Naive thymus-derived CD4-positive, alpha-beta T cell (primary cell): ENCODE measurements around the gene MICAL3. TPM values are rescaled to one million over a fixed set of nuclear protein-coding genes. Genes with fewer than 3 reads are reported as not detected.
A peak's percentile ranks its signal among the peaks of the same experiment; 100 is the strongest.
"Not testable (repeated sequence)": the region's sequence is repeated elsewhere in the genome, so short reads cannot be mapped to it uniquely, and the experiment has no call there.

Experiments
- ATAC-seq: fragments of 150-1000 bp; cut with Tn5 transposase; 2 replicates; pipeline ENCODE4 v1.10.0; 2021; ENCODE audit warnings: mild to moderate bottlenecking, moderate library complexity
- CTCF ChIA-PET: fragments of 350-600 bp; sonication (Branson Sonifier 250); formaldehyde crosslinking; loops from one replicate; lab custom pipeline; 2021; ENCODE audit warnings: antibody characterized with exemption; lab: Charles Lee
- POLR2A ChIA-PET: fragments of 350-600 bp; sonication (Branson Sonifier 250); formaldehyde crosslinking; loops from one replicate; lab custom pipeline; 2021; ENCODE audit warnings: antibody characterized with exemption, inconsistent platforms; lab: Charles Lee
- DNase-seq, 9 donors: peaks; one replicate each; pipeline versions ENCODE4 v3.0.0 to v3.0.0-alpha.2; 2020 to 2022; ENCODE audit warnings: mixed read lengths in 1 of 9
- H3K27ac ChIP-seq: one replicate; pipeline ENCODE4 v1.7.0; 2013; ENCODE audit warnings: mild to moderate bottlenecking, low read depth, low read length, moderate library complexity
- H3K27me3 ChIP-seq, 2 donors: one replicate each; pipeline ENCODE4 v1.7.0; 2013; ENCODE audit warnings: low read length in 2 of 2, mild to moderate bottlenecking in 2 of 2, moderate library complexity in 2 of 2; ENCODE audit not compliant: control insufficient read depth in 2 of 2, insufficient read depth in 2 of 2
- H3K36me3 ChIP-seq, 3 experiments: 1 replicate in 2 of 3; 2 replicates in 1 of 3; pipeline ENCODE4 v1.7.0; 2013; ENCODE audit warnings: low read length in 3 of 3, mild to moderate bottlenecking in 3 of 3, moderate library complexity in 1 of 3; ENCODE audit not compliant: insufficient read depth in 3 of 3, control insufficient read depth in 2 of 3
- H3K4me1 ChIP-seq, 2 donors: one replicate each; pipeline ENCODE4 v1.7.0; 2013; ENCODE audit warnings: low read length in 2 of 2, mild to moderate bottlenecking in 2 of 2, moderate library complexity in 1 of 2; ENCODE audit not compliant: control insufficient read depth in 2 of 2, insufficient read depth in 2 of 2
- H3K4me3 ChIP-seq: 2 replicates; pipeline ENCODE4 v1.7.0; 2013; ENCODE audit warnings: mild to moderate bottlenecking, low read length
- H3K9me3 ChIP-seq, 3 experiments: 1 replicate in 2 of 3; 2 replicates in 1 of 3; pipeline ENCODE4 v1.7.0; 2013; ENCODE audit warnings: low read length in 3 of 3; ENCODE audit not compliant: control insufficient read depth in 2 of 3
- H3K27ac Mint-ChIP-seq, 9 donors: one replicate each; pipeline ENCODE4 v1.8.0; 2020 to 2022; ENCODE audit warnings: mixed read lengths in 9 of 9, mild to moderate bottlenecking in 8 of 9, moderate library complexity in 5 of 9, inconsistent platforms in 2 of 9
- H3K27me3 Mint-ChIP-seq, 5 donors: one replicate each; pipeline ENCODE4 v1.8.0; 2021 to 2022; ENCODE audit warnings: mixed read lengths in 5 of 5, mild to moderate bottlenecking in 1 of 5
- H3K36me3 Mint-ChIP-seq, 5 donors: one replicate each; pipeline ENCODE4 v1.8.0; 2020 to 2022; ENCODE audit warnings: mixed read lengths in 5 of 5, mild to moderate bottlenecking in 3 of 5, inconsistent platforms in 1 of 5
- H3K4me1 Mint-ChIP-seq, 7 donors: one replicate each; pipeline ENCODE4 v1.8.0; 2020 to 2022; ENCODE audit warnings: mixed read lengths in 7 of 7, mild to moderate bottlenecking in 3 of 7, inconsistent platforms in 1 of 7
- H3K4me3 Mint-ChIP-seq, 10 donors: one replicate each; pipeline ENCODE4 v1.8.0; 2020 to 2022; ENCODE audit warnings: mild to moderate bottlenecking in 10 of 10, mixed read lengths in 10 of 10, moderate library complexity in 6 of 10, inconsistent platforms in 2 of 10
- H3K9me3 Mint-ChIP-seq, 11 donors: one replicate each; pipeline ENCODE4 v1.8.0; 2020 to 2022; ENCODE audit warnings: mixed read lengths in 11 of 11, mild to moderate bottlenecking in 4 of 11, inconsistent platforms in 1 of 11, moderate library complexity in 1 of 11
- intact Hi-C, 2 donors: fragments of 100-400 bp; cut with micrococcal nuclease; formaldehyde crosslinking; loops; one replicate each; pipeline ENCODE4 v1.15.1; 2023
- polyA plus RNA-seq, 2 donors: library from polyadenylated mRNA; unstranded; fragments of 300-500 nt; fragmentation: Illumina TruSeq; gene quantifications; one replicate each; pipeline ENCODE4 v1.2.3, GENCODE V29; 2021
- total RNA-seq, 6 experiments: library from RNA in 5 of 6; stranded (reverse) in 5 of 6; gene quantifications; 1 replicate in 5 of 6; 2 replicates in 1 of 6; pipeline ENCODE4 v1.2.3 and lab custom pipeline; 2021 to 2026

Gene MICAL3
- total and polyA plus RNA-seq, 7 experiments from 2014 or later, result 0.28 to 43.9 (median 11.4) TPM

DNA sequence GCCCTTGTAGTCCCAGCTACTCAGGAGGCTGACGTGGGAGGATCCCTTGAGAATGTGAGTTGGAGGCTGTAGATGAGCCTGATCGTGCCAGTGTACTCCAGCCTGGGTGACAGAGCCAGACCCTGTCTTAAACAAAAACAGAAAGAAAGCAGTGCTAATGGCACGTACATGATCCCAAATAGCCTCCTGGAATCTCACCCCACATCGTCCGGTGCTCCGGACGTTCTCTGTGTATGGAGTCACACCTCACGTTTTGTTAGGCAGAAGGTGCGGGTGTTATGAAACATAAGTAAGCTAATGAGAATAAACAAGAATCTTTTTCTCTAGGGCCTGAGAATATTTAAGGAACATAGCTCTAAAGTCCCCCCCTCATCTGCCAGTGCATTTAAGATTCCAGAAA lies 23.7 kb upstream of the MICAL3 start:
- intact Hi-C loops, result no loop called here
- Histone ChIP-seq H3K27me3 (no peaks in the 10 kb centered on the region), H3K9me3 (no peaks in the 10 kb centered on the region), H3K36me3 (no peaks in the 10 kb centered on the region), H3K27ac (no peak overlapping the region), H3K4me3 (no peak overlapping the region), H3K4me1 (no peaks in the 10 kb centered on the region)
- DNase-seq (no peak), ATAC-seq (no peak)
- H3K27me3 Mint-ChIP-seq, result peaks cover 0 to 10% (median 4%) of the 10 kb centered on the region in 5 donors
- H3K36me3 Mint-ChIP-seq, result no peaks in the 10 kb centered on the region
- peak overlapping the region in 1 of 10 donors; percentile 16 for H3K4me3 Mint-ChIP-seq
- ChIA-PET CTCF (no interaction called here), POLR2A (no interaction called here)
- H3K27ac Mint-ChIP-seq, result no peak overlapping the region
- peaks cover 0 to 4% (median 0%) of the 10 kb centered on the region in 7 donors for H3K4me1 Mint-ChIP-seq
- peaks cover 0 to 4% (median 0%) of the 10 kb centered on the region in 11 donors for H3K9me3 Mint-ChIP-seq

DNA sequence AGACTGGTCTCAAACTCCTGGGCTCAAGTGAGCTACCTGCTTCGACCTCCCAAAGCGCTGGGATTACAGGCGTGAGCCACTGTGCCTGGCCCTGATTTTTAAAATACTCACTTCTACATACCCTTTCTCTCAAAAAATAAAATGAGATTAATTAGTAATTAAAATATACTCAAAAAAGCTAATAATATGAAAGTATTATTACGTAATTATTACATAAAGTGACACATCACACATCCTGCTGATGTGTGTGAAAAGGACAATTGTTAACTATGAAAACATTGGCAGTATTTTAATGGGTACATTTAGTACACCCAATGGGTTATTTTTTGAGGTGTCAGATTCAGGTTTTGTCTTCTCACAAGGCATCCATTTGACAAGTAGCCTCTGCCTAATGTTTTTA lies 21.4 kb upstream of the MICAL3 start:
- Mint-ChIP-seq H3K9me3 (peaks cover 0 to 4% (median 0%) of the 10 kb centered on the region in 11 donors), H3K27me3 (peaks cover 0 to 10% (median 4%) of the 10 kb centered on the region in 5 donors), H3K27ac (no peak overlapping the region), H3K4me1 (peaks cover 0 to 4% (median 0%) of the 10 kb centered on the region in 7 donors), H3K36me3 (no peaks in the 10 kb centered on the region), H3K4me3 (no peak overlapping the region)
- intact Hi-C loops, result no loop called here
- ChIA-PET CTCF (no interaction called here), POLR2A (no interaction called here)
- DNase-seq (no peak), ATAC-seq (no peak)
- Histone ChIP-seq H3K4me1 (no peaks in the 10 kb centered on the region), H3K36me3 (no peaks in the 10 kb centered on the region), H3K4me3 (no peak overlapping the region), H3K9me3 (no peaks in the 10 kb centered on the region), H3K27me3 (no peaks in the 10 kb centered on the region), H3K27ac (no peak overlapping the region)

DNA sequence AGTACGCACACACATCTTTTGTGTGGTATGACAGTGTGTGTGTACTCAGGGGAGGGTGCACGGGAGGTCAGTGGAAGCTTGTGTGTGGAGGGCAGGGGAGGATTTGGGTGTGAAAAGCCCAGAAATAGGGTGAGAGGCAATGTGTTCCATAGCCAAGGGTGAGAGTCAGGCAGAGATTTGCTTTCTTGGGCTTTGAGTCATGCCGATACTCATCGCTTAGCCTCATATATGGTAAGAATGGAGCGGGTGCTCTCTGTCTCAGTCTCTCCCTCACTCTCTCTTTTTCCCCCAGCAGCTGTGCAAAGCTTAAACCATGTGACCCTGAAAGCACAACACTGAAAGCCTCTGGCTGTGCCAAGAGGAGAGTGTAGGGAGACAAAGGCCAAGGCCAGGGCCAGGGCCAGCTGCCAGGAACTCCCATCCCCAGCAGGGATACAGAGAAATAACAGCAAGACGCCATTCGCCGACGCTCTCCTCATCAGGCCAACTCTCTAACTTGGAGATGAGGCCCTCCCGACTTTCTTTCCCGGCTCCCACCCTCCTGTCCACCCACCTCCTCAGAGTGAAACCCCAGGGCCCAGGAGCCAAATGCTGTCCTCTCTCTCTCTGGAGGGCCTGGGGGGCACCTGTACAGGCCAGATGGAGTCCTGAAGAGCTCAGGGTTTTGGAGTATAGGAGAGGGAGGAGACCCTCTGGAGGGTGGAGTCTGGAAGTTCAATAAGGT lies 20.3 kb upstream of the MICAL3 start:
- Mint-ChIP-seq H3K9me3 (peaks cover 0 to 4% (median 0%) of the 10 kb centered on the region in 11 donors), H3K27ac (no peak overlapping the region), H3K36me3 (no peaks in the 10 kb centered on the region), H3K27me3 (peaks cover 0 to 10% (median 4%) of the 10 kb centered on the region in 5 donors), H3K4me3 (no peak overlapping the region), H3K4me1 (peaks cover 0 to 4% (median 0%) of the 10 kb centered on the region in 7 donors)
- ATAC-seq, result no peak
- no peaks in the 10 kb centered on the region for H3K9me3 ChIP-seq
- H3K36me3 ChIP-seq, result no peaks in the 10 kb centered on the region
- ChIA-PET CTCF (no interaction called here), POLR2A (no interaction called here)
- intact Hi-C loops, result no loop called here
- H3K27ac ChIP-seq, result no peak overlapping the region
- no peaks in the 10 kb centered on the region for H3K4me1 ChIP-seq
- no peak for DNase-seq
- no peak overlapping the region for H3K4me3 ChIP-seq
- H3K27me3 ChIP-seq, result no peaks in the 10 kb centered on the region

DNA sequence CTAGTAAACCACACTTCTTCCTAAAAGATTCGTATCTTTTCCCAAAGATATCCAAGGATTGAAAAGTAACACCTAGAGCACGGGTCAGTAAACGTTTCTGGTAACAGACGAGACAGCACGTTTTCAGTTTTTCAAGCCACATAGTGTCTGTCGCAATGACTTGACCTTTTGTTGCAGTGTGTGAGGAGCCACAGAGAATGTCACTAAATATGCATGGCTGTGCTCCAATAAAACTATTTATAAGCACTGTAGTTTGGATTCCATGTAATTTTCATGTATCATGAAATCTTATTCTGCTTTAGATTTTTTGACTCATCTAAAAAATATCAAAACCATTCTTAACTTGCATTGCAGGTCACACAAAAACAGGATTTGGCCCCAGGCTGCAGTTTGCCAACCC lies 18.3 kb upstream of the MICAL3 start:
- Histone ChIP-seq H3K4me3 (no peak overlapping the region), H3K9me3 (no peaks in the 10 kb centered on the region), H3K27ac (no peak overlapping the region), H3K27me3 (no peaks in the 10 kb centered on the region), H3K4me1 (no peaks in the 10 kb centered on the region), H3K36me3 (no peaks in the 10 kb centered on the region)
- H3K27ac Mint-ChIP-seq, result no peak overlapping the region
- peaks cover 0 to 4% (median 0%) of the 10 kb centered on the region in 5 donors for H3K27me3 Mint-ChIP-seq
- peaks cover 0 to 3% (median 0%) of the 10 kb centered on the region in 5 donors for H3K36me3 Mint-ChIP-seq
- ChIA-PET POLR2A (no interaction called here), CTCF (no interaction called here)
- no peak overlapping the region for H3K4me3 Mint-ChIP-seq
- intact Hi-C loops, result no loop called here
- DNase-seq, result no peak
- H3K4me1 Mint-ChIP-seq, result no peaks in the 10 kb centered on the region
- no peak for ATAC-seq
- H3K9me3 Mint-ChIP-seq, result peaks cover 0 to 4% (median 0%) of the 10 kb centered on the region in 11 donors

DNA sequence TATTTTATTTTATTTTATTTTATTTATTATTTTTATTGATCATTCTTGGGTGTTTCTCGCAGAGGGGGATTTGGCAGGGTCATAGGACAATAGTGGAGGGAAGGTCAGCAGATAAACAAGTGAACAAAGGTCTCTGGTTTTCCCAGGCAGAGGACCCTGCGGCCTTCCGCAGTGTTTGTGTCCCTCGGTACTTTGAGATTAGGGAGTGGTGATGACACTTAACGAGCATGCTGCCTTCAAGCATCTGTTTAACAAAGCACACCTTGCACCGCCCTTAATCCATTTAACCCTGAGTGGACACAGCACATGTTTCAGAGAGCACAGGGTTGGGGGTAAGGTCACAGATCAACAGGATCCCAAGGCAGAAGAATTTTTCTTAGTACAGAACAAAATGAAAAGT lies 16.5 kb upstream of the MICAL3 start:
- intact Hi-C loops, H3K27me3 ChIP-seq, H3K27ac Mint-ChIP-seq, ATAC-seq, H3K9me3 Mint-ChIP-seq, H3K9me3 ChIP-seq, POLR2A ChIA-PET, H3K4me1 Mint-ChIP-seq, H3K36me3 ChIP-seq, H3K27ac ChIP-seq, H3K4me3 ChIP-seq, H3K4me1 ChIP-seq, H3K4me3 Mint-ChIP-seq, DNase-seq, H3K27me3 Mint-ChIP-seq, H3K36me3 Mint-ChIP-seq: not testable (repeated sequence)
- CTCF ChIA-PET, result interaction anchor here (0.6 kb wide), 1 partner anchor 47 kb away, joined by 4 read pairs; no protein-coding TSS in a partner anchor

DNA sequence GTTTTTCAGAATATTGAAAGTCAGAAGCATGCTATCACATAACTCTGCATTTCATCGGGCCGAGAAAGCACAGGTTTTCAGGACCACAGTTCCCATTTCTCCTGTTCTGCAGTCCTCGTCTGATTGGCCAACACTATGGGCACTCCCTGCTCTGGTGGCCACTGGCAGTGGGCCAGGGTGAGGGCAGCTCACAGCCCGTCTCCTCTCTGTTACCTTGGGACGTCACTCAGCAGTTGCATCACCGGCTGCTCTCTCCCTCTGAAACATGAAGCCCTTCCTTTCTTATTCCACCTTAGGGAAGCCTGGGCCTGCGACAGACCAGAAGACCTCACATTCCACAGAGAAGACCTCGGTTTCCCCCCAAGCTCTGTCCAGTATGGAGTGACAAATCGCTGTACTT lies 11.4 kb upstream of the MICAL3 start:
- no peak overlapping the region for H3K27ac ChIP-seq
- intact Hi-C loops, result no loop called here
- H3K4me3 Mint-ChIP-seq, result no peak overlapping the region
- no peak overlapping the region for H3K4me3 ChIP-seq
- H3K9me3 ChIP-seq, result no peaks in the 10 kb centered on the region
- H3K4me1 ChIP-seq, result no peaks in the 10 kb centered on the region
- DNase-seq (no peak), ATAC-seq (no peak)
- no peak overlapping the region for H3K27ac Mint-ChIP-seq
- no peaks in the 10 kb centered on the region for H3K27me3 ChIP-seq
- H3K36me3 ChIP-seq, result no peaks in the 10 kb centered on the region
- POLR2A ChIA-PET, result no interaction called here
- CTCF ChIA-PET, result no interaction called here
- H3K27me3 Mint-ChIP-seq, result peaks cover 0 to 6% (median 0%) of the 10 kb centered on the region in 5 donors
- H3K36me3 Mint-ChIP-seq, result peaks cover 0 to 3% (median 0%) of the 10 kb centered on the region in 5 donors
- peaks cover 0 to 1% (median 0%) of the 10 kb centered on the region in 11 donors for H3K9me3 Mint-ChIP-seq
- H3K4me1 Mint-ChIP-seq, result no peaks in the 10 kb centered on the region

DNA sequence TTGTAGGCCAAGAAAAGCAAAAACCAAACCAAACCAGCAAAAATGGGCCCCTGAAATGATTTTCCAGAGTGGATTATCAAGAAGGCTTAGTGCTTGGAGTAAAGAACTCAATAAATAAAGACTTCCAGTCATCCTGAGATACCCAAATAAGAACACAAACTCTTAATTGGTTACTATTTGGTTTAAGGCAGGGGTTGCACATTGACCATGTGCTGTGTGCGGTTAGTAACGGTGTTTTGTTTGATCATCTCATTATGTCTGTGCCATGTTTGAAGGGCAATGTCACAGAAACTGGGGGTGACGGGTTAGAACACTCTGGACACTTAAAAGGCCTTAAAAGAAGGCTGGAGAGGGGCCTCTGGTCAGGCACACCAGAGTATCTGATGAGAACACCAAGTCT lies 9.7 kb upstream of the MICAL3 start:
- Histone ChIP-seq H3K9me3 (no peaks in the 10 kb centered on the region), H3K4me1 (no peaks in the 10 kb centered on the region), H3K4me3 (no peak overlapping the region), H3K27ac (no peak overlapping the region), H3K27me3 (no peaks in the 10 kb centered on the region), H3K36me3 (no peaks in the 10 kb centered on the region)
- Mint-ChIP-seq H3K36me3 (no peaks in the 10 kb centered on the region), H3K9me3 (no peaks in the 10 kb centered on the region), H3K4me3 (no peak overlapping the region), H3K27ac (no peak overlapping the region), H3K4me1 (no peaks in the 10 kb centered on the region), H3K27me3 (peaks cover 0 to 10% (median 6%) of the 10 kb centered on the region in 5 donors)
- CTCF ChIA-PET, result no interaction called here
- POLR2A ChIA-PET, result no interaction called here
- intact Hi-C loops, result no loop called here
- ATAC-seq, result no peak
- no peak for DNase-seq
